Measurements from ENCODE around the gene CRYBG1.

Gene CRYBG1

GRCh38 chr6:106440546-106440945 lies 80.0 kb downstream of the CRYBG1 start:
- no peak for DNase-seq (ENCODE audit: low read depth, low spot score)
- TF ChIP-seq CTCF (IDR thresholded peaks at IDR 0.05; ENCODE audit: low read depth, low read length) = no peak
- H3K4me3 ChIP-seq (ENCODE audit: low read depth, low read length) = no peak overlapping the region
- in situ Hi-C loops (cut with HindIII; ENCODE audit: low sequenced_read_pairs) = no loop called here

- no peak for TF ChIP-seq CTCF (IDR thresholded peaks at IDR 0.05; ENCODE audit: low read depth, low read length)
- no peak for DNase-seq (ENCODE audit: low read depth, low spot score)
- in situ Hi-C loops (cut with HindIII; ENCODE audit: low sequenced_read_pairs) = no loop called here
- H3K4me3 ChIP-seq (ENCODE audit: low read depth, low read length) = no peak overlapping the region
Observed at GRCh38 chr6:106442395-106442794, 81.9 kb downstream of the CRYBG1 start.

GRCh38 chr6:106444777-106445507 lies 84.4 kb downstream of the CRYBG1 start:
- H3K4me3 ChIP-seq (ENCODE audit: low read depth, low read length) = no peak overlapping the region
- TF ChIP-seq CTCF (IDR thresholded peaks at IDR 0.05; ENCODE audit: low read depth, low read length) = peak; percentile 69
- peak; percentile 61 for DNase-seq (ENCODE audit: low read depth, low spot score)
- in situ Hi-C loops (cut with HindIII; ENCODE audit: low sequenced_read_pairs) = no loop called here

- no peak for DNase-seq (ENCODE audit: low read depth, low spot score)
- in situ Hi-C loops (cut with HindIII; ENCODE audit: low sequenced_read_pairs) = no loop called here
- no peak for TF ChIP-seq CTCF (IDR thresholded peaks at IDR 0.05; ENCODE audit: low read depth, low read length)
- H3K4me3 ChIP-seq (ENCODE audit: low read depth, low read length) = no peak overlapping the region
Observed at GRCh38 chr6:106445508-106445878, 85.0 kb downstream of the CRYBG1 start.

- H3K4me3 ChIP-seq (ENCODE audit: low read depth, low read length) = no peak overlapping the region
- in situ Hi-C loops (cut with HindIII; ENCODE audit: low sequenced_read_pairs) = no loop called here
- peak; percentile 33 for TF ChIP-seq CTCF (IDR thresholded peaks at IDR 0.05; ENCODE audit: low read depth, low read length)
- DNase-seq (ENCODE audit: low read depth, low spot score) = peak; percentile 38
Observed at GRCh38 chr6:106446287-106446885, 85.9 kb downstream of the CRYBG1 start.

GRCh38 chr6:106446983-106447382 lies 86.5 kb downstream of the CRYBG1 start:
- in situ Hi-C loops (cut with HindIII; ENCODE audit: low sequenced_read_pairs) = no loop called here
- no peak overlapping the region for H3K4me3 ChIP-seq (ENCODE audit: low read depth, low read length)
- DNase-seq (ENCODE audit: low read depth, low spot score) = no peak
- TF ChIP-seq CTCF (IDR thresholded peaks at IDR 0.05; ENCODE audit: low read depth, low read length) = no peak
